Measurements from ENCODE around the gene TOR2A.

DNA sequence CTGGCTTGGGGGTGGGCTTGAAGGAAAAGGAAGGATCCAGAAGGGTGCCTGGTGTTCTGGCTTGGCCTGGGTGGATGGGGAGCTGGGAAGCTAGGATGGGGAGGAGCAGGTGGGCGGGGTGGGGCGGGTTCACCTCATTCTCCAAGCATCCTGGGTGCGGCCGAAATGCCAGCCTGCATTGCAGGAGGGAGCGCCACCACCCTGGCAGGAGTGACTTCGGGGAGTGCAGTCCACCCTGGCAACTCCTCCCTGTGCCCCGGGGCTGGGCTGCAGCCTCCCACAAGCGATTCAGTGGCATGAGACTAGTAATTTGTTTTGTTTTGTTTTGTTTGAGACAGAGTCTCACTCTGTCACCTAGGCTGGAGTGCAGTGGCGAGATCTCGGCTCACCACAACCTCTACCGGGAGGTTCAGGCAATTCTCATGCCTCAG lies 13.7 kb downstream of the TOR2A start:
- TF ChIP-seq CTCF (IDR thresholded peaks at IDR 0.05) = no peak
- TF ChIP-seq EZH2phosphoT487 (IDR thresholded peaks at IDR 0.05) = no peak

Data from neural progenitor cell (in vitro differentiated cells).